Breast epithelium (tissue), 3 donors: ENCODE data around the gene MCL1.

Experiments used
- POLR2A ChIP-seq: fragments of 450-650 bp; IDR thresholded peaks from one replicate; pipeline ENCODE4 v1.6.1; 2016; ENCODE audit warnings: antibody characterized with exemption, mild to moderate bottlenecking, moderate library complexity
- POLR2AphosphoS5 ChIP-seq, 3 donors: sonication (generic); formaldehyde crosslinking; IDR thresholded peaks; one replicate each; pipeline ENCODE4 v1.6.1; 2017; ENCODE audit warnings: antibody characterized with exemption in 3 of 3
- TF ChIP-seq, protein P1 (sequence below), 3 donors: fragments of 450-650 bp; IDR thresholded peaks; one replicate each; pipeline ENCODE4 v1.5.1; 2016 to 2017; ENCODE audit warnings: antibody characterized with exemption in 3 of 3, mild to moderate bottlenecking in 3 of 3, moderate library complexity in 3 of 3

- TF ChIP-seq POLR2AphosphoS5 (IDR thresholded peaks at IDR 0.05) = no peak
- no peak for TF ChIP-seq POLR2A
- TF ChIP-seq, protein P1, sequence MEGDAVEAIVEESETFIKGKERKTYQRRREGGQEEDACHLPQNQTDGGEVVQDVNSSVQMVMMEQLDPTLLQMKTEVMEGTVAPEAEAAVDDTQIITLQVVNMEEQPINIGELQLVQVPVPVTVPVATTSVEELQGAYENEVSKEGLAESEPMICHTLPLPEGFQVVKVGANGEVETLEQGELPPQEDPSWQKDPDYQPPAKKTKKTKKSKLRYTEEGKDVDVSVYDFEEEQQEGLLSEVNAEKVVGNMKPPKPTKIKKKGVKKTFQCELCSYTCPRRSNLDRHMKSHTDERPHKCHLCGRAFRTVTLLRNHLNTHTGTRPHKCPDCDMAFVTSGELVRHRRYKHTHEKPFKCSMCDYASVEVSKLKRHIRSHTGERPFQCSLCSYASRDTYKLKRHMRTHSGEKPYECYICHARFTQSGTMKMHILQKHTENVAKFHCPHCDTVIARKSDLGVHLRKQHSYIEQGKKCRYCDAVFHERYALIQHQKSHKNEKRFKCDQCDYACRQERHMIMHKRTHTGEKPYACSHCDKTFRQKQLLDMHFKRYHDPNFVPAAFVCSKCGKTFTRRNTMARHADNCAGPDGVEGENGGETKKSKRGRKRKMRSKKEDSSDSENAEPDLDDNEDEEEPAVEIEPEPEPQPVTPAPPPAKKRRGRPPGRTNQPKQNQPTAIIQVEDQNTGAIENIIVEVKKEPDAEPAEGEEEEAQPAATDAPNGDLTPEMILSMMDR (IDR thresholded peaks at IDR 0.05) = no peak
Observed at GRCh38 chr1:150562446-150563339, 16.7 kb downstream of the MCL1 start.
